HG03439 (cell line): Measurements from ENCODE around the gene SPTB.

ENCODE experiments used
- ATAC-seq: cut with Tn5 transposase; IDR thresholded peaks from one replicate; pipeline ENCODE4 v1.9.1; 2021; ENCODE audit warnings: mild to moderate bottlenecking, moderate library complexity; ENCODE audit not compliant: unreplicated experiment

The SPTB gene

DNA sequence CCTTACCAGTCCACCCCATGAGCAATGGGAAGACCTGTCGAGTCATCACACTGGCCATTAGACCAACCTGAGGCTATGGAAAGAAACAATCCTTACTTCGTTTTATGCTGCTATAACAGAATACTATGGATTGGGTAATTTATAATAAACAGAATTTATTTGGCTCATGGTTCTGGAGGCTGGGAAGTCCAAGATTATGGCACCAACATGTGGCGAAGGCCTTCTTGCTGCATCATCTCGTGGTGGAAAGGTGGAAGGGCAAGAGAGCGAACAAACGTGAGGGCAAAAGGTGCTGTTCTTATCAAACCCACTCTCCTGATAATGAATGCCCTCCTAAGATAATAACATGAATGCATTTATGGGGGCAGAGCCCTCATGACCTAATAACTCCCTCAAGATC lies 9.6 kb upstream of the SPTB start:
- no peak for ATAC-seq

DNA sequence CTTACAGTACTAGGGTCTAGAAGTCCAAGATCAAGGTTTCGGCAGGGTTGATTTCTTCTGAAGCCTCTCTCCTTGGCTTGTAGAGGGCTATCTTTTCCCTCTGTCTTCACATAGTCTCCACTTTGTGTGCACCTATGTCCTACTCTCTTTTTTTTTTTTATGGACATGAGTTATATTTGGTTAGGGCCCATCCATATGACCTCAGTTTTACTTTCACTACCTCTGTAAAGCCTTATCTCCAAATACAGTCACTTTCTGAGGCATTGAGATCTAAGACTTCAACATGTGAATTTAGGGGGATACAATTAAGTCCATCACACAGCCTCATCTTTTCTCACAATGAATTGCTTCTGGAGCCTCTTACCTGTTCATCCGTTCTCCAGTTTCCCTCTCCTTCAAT lies 5.9 kb upstream of the SPTB start:
- ATAC-seq, result no peak

DNA sequence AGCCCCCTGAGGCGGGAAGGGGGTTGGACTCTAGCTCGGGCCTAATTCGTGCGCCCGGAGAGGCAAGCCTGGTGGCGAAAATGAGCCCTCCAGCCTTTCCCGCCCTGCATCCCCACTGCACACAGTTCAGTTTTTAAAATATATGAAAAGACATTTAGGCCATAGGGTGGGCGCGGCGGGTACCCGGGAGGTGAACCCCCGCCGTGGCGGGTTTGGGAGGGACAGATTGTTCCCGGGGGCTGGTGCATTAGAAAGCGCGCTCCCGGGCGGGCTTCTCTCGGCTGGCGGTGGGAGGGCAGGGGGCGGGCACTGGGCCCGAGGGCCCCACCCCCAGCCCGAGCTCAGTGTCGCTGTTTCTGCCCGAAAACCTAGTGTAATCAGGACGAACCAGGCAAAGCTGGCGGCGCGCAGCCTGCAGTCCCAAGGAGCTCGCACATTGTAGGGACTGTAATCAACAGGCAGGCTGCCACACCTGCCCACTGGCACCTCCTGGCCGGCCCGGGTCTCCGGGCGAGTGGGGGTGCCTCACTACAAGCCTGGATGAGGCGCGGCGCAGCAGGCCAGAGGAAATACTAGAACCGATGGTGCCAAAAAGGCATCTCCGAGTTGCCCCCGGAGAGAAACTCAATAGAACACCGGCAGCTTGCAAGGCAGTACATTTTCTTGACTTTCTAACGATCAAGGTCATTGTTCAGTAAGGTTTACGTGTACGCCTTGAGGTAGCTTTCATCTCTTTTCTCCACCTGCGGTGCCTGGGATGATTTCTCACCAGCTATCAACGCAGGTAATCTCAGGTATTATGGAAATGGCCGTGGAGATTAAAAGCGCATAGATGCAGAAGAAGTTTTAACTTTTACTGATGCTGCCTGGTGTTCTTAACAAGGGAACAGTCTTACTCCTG lies 764 bp upstream of the SPTB start:
- no peak for ATAC-seq

DNA sequence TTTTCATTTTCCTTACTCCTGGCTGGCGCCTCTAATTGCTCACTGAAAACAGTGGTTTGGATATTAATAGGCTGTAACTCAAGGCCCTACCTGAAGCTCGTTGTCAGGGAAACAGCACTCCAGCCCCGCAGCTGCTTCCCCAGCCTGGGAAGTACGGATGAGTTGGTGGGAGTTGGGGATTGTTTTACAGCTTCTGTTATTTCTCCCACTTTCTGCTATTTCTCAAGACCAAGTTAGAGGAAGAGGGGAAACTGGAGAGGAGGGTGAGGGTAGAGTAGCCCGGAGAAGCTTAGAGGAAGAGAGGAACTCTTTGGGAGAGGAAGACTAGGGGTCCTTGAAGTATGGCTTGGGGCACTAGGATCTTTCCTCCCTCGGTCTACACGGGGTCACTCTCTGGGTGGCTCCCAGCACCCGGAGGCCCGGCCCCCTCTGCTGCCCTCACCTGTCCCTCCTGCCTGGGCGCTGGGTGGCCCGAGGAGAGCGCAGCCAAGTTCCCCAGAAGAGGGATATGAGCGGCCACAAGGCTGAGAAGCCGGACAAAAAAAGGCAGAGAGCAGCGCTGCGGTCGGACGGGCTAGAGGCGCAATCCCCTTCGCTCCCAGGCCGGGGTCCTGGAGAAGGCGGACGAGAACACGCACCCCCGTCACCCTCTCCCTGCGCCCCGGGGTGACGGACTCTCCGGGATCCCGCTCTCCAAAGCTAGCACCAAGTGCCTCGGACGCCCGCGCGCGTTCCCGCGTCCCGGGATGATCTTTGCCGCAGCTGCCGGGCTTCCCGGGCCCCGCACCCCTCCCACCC lies 671 bp downstream of the SPTB start:
- ATAC-seq, result no peak

DNA sequence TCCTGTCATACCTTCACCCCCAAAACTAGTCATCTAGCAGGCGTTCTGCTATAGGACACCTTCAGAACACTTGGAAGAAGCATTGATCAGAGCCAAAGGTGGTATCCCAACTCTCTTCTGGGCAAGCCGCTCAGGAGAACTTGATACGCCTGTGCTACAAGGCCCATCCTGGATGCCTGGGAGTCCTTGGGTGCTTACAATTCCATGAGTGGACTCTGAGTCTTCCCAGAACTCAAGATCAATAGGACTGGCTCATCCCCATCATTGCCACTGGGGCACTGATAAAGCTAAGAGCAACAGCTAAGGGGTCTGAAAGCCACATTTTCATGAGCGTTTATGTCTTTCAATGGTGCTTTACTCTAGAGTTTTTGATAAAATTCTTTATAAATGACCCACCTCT lies 1.9 kb downstream of the SPTB start:
- ATAC-seq, result no peak

DNA sequence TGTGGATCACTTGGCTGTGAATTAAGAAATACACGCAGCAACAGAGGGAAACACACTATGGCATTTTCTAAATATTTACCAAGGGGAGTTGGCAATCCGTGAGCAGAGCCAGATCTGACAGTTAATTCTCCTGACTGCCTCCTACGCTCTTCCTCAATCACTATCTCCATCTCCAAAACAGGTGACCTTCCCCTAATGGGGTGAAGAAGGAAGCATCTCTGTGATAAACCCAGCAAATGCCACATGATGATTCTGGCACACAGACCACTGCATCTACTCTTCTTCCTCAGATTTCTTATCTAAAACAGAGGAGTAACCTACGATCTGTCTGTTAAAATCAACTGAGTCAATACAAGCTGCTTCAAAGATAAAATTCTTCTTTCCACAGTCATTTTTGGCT lies 4.4 kb downstream of the SPTB start:
- no peak for ATAC-seq

DNA sequence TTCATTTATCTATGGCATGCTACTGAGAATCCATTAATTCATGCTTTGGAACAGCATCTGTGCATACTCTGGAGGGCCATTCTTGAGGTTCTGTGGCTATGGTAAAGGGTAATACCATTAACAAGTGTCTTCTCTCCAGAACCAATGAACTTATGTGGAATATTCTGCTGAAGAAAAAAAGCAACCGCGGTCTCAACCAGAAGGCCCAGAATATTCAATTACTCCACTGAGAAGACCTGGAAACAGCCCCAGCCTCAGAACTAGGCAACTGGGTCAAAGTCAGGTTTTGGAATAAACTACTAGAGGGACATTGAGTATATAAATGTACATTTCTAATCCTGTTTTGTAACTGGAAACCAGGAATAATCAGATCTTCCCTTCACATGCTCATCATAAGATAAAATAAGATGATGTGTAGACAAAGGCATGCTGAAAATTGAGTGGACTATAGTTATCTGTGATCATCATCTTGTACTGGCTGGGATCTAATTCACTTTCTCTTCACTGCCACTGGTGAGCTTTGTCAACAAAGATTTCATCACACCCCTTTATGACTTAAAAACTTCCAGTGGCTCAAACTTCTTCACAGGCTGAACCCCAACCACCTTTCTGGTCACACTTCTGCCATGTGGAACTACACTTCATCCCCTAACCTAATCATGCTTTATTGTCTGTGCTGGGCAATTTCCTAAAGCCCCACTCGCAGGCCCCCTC lies 6.0 kb downstream of the SPTB start:
- ATAC-seq, result no peak

DNA sequence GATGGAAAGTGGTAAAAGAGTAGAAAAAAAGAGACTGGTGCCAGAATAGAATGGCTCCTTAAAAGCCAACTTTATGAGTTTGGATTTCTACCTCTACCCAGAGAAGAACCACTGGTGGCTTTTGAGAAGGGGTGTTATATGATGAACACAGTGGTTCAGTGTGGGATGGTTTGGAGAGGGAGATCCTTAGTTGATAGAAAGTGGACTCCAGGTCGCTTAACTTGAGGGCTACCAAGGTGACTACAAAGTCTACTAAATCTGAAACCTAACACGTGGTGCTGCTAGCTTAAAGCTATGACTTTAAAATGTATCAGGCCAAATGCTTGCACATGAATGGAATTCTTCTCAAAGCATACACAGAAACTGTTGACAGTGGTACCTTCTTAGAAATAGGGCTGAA lies 8.4 kb downstream of the SPTB start:
- ATAC-seq, result no peak

DNA sequence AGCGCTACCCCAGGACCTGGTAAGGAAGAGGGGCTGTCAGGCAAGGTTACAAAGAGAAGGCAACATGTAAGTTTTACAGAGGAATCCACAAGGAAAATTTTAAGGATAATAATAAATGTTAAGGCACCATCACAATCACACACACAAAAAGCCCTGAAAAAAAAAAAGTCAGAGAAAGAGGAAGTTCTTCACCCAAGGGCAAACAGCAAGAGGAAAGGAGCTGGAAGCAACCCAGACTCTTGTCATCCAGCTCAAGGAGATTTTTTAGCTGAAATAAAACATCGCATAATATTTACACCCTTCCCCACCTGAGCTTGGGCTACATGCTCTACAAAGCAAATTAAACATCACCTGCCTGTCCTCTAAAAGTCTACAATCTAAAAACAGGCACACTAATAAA lies 9.5 kb downstream of the SPTB start:
- no peak for ATAC-seq

DNA sequence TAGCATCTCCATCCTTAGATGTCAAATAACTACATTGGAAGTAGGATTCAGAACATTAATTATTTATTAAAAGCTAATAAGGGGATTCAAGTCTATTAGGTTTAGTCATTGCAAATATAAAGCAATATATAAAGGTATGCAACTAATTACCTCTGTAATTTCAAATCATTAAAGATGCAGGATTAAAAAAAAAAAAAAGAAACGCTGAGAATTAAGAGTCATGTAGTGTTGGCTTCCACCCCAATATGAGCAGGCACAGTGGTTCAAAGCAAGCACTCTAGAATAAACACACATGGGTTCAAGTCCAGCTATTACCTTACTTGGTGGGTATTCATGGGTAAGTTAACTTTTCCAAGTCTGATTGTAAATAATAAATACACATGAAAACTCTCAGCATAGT lies 10.9 kb downstream of the SPTB start:
- no peak for ATAC-seq

DNA sequence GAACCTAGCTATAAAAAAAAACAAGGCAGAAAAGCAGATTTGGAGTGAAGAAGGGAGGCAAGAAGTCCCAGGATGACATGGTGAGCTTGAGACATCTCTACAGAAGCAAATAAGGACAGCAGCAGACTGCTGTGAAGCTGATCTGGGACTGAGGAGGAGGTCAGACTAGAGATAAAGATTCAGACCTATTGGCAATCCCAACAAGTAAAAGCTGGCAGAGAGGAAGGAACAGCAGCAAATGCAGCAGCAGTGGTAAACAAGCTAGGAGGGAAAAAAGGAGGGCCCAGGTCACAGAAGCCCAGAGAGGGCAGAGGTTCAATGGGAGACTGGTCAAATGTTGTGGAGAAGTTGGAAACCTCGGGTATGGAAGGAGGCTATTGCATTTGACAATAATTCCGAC lies 11.3 kb downstream of the SPTB start:
- no peak for ATAC-seq

DNA sequence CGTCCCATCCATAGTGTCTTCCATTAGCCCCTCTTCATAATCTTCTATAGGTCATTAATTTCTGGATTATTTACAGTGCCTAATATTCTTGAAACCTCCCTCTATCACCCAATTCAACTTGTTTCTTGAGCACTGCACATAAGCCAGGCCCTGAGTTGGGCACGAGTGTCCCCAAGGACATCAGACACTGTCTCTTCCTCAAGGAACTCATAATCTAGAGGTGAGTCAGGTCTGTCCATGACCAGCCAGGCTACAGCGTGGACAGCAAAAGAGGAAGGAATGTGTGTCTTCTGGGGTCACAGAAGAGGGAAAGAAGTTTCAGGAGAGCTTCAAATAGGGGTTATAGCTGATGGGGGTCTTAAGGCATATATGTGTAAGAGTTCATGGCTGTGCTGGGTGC lies 12.5 kb downstream of the SPTB start:
- ATAC-seq, result no peak

DNA sequence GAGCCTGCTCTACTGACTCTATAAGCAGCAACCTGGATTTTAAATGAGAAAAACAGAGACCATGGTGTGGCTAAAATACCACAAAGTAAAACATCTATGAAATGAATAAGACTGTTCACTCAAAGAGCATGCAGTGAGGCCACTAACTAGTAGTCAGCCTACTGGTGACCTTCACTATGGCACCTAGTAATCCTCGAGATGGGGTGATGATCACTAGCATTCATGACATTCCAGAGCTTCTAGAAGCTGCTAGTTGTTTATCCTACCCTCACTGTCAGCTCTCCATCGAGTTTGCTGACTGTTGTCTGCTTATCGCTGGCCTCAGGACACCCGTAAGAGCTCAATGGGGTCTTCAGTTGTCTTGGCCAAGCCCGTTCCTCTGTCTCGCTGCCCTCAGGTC lies 13.7 kb downstream of the SPTB start:
- no peak for ATAC-seq

DNA sequence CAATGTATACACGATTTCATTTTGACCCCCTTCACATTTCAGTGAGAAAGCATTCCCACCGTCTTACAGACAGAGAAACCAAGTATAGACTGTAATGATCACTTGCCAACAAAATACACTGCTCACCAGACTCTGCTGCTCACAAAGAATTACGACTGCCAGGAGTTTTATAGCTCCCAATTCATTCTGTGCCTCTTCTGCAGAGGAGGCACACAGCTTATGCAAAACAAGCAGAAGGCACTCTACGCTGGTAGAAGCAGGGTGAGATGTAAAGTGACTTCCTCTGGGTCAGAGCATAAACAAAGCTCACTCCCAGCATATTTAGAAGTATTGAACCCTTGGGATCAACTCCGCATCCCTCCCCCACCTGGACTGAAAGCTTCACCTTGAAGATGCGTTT lies 14.6 kb downstream of the SPTB start:
- ATAC-seq, result no peak

DNA sequence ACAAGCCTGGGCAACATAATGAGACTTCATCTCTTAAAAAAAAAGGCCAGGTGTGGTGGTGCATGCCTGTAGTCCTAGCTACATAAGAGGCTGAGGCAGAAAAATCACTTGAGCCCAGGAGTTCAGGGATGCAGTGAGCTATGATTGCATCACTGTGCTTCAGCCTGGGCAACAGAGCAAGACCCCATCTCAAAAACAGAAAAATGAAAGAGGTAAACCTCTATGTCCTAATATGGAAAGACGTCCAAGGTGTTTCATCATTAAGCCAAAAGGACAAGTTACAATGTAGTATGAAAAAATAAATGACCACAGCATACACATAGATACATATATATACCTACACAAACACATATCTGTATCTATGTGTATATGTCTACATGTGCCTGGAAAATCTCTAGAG lies 15.4 kb downstream of the SPTB start:
- ATAC-seq, result no peak

DNA sequence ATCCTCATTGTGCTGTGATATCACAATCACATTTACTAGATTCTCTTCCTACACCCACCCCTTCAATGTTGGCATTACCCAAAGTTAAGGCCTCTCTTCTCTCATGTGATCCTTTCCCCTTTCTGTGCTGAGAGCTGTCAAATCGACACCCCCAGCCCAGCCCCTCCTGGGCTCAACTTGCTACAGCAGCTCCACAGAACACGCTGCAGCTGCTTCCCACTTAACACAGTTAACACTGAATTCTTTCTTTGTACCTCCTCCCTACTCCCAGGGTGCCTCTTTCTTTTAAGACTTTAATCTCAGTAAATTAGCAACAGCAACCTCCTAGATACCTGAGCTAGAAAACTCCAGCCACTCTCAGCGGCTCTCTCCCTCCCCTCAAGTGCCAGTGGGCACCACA lies 17.8 kb downstream of the SPTB start:
- no peak for ATAC-seq

DNA sequence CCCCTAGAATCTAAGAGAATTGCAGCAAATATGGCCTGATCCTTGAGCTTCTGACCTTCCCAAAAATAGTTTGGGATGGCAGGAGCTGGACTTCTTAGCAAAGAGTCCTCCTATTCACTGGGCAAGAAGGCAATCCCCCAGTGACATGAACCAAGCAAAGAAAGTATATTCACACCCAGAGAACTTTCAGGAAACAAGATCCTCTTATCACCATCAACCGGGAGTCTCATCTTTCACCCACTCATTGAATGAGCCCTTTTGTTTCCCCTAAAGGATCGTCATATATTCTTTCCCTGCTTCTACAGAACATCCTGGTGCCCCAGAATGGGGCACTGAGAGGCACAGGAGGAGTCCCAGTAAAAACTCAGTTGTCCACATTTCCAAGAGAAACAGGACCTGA lies 19.7 kb downstream of the SPTB start:
- ATAC-seq, result no peak

DNA sequence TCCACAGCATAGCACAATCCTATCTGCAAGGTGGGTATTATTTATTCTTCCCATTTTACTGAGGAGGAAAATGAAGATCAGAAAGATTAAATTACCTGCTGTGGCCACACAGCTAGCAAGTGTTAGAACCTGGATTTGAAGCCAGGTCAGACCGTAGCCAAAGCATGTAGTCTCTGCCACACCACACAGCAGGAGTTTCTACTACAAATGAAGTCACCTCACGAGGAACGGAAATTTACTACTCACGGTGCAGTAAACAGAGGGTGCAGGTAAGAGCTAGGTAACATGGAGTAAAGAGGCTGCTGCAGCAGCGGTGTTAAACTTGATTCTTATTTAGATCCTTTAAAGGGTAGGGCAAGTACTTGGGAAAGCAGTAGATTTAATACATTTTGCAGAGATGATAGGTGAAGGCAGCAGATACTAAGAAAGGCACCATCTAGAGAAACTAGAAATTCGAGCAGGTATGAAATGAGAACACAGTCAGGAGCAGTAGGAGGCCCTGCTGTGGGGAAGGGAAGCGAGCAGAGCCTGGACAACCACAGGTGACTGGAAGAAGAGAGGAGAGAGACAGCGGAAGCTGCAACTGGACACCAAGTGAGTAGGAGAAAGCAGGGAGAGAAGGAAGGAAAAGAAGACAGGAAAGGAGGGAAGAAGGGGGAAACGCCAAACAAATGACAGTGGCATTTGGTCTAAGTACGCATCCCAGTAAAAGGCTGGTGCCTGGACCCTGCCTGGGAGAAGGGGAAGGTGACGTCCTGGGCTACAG lies 21.5 kb downstream of the SPTB start:
- ATAC-seq, result no peak

DNA sequence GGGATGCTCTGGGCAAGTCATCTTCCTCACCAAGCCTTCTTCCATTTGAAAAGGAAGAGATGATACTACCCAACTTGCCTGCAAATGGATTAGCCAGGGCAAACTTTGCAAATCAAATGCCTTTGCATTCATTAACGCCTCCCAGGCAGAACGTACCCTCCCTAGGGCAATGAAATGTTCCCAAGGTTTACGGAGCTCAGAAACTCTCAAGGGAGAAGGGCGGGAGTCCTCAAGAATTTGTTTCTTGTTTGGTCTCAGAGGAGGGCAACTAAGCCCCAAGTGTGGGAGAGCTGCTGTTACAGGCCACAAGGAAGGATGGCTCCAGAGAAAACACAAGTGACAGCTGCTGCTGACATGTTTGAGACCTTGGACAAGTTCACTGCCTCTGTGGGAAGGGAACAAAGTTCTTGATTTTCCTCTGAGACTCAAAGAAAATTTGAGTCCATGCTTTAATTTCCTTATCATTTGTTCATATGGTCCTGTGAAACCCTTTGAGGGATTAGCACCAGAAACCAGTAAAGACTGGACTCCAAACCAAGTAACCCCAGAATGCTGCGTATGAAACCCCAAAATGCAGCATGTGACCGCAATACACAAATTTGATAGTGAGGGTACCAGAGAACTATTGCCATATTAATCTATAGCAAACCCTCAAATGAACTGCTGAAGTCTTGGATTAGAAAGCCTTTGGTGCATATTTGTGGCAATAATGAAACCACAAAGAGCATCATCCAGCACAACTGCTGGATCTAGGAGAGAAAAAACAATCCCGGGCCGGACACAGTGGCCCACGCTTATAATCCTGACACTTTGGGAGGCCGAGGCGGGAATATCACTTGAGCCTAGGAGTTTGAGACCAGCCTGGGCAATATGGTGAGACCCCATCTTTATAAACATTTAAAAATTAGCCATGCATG lies 22.9 kb downstream of the SPTB start:
- no peak for ATAC-seq
